NCI-H526 (cell line): Measurements from ENCODE around the gene ITGAL.
"Not testable (repeated sequence)": the region's sequence is repeated elsewhere in the genome, so short reads cannot be mapped to it uniquely, and the experiment has no call there.

ENCODE experiments used
- DNase-seq, 2 experiments: peaks; one replicate each; lab custom pipeline; 2025; lab: John Stamatoyannopoulos, UW

The ITGAL gene

DNA sequence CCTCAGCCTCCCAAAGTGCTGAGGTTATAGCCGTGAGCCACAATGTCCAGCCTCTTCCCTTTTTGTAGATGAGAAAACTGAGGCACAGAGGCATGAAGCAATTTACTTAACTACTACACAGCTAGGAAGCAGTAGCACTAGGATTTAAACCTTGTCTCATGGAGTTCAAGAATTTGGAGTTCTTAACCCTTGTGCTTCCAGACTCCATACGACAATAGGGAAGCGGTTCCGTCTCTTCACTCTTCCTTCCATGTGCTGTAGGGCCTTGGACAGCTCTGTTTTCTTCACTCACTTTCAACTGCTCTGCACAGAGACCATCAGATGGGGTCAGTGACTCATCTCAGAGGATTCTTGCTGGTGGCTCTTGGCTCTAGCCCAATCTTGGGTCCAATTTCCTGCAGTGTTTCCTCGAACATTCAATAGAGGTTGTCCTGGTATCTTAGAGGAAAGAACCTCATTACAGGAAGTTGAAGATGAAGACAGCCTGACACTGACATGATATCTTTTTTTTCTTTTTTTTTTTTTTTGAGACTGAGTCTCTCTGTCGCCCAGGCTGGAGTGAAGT is 19.3 kb downstream of the ITGAL start:
- no peak for DNase-seq

- DNase-seq, result no peak
Measured at GRCh38 chr16:30493941-30494488, 21.5 kb downstream of the ITGAL start.

DNA sequence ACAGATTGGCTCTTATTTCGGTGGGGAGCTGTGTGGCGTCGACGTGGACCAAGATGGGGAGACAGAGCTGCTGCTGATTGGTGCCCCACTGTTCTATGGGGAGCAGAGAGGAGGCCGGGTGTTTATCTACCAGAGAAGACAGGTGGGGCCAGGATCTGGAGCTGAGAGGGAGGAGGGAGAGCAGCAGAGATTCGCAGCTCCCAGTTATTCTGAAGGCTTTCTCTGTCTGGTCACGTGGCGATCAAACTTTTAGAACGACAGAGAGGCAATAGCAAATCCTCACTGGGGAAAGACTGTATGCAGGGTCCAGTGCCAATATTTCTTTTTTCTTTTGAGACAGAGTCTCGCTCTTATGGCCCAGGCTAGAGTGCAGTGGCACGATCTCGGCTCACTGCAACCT is 22.2 kb downstream of the ITGAL start:
- no peak for DNase-seq

- no peak for DNase-seq
Measured at GRCh38 chr16:30499284-30499683, 26.7 kb downstream of the ITGAL start.

DNA sequence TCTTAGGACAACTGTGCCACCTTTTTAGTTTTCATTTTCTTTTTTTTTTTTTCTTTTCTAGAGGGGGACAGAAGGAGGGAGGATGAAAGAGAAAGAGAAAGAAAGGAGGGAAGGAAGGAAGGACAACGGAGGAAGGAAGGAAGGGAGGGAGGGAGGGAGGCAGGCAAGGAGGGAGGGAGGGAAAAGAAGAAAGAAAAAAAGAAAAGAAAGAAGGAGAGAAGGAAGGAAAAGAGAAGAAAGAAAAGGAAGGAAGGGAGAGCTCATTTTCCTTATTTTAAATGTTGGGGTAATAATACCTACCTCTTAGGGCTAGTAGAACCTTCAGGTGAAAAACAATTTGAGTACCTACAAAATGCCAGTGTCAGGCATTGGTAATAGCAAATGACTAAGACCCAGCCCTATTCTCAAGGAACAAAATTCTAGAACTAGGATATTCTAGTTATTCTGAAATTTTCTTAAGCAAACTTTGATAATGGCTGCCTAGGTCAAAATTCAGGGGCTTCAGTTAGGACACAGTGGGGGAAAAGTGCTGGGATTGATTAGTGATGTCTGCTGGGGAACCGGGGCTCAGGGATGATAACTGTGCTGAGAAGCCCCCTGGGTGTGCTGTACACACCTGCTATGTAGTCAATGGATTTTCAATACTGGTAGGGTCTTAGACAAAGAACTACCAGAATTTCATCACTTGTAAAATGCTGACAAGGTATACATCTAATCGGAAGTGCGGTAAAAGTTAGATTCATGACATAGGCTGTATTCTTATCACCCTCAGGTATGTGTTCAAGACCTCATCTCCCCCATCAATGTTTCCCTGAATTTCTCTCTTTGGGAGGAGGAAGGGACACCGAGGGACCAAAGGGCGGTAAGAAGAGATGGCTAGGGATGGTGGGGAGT is 31.1 kb downstream of the ITGAL start:
- no peak for DNase-seq

GRCh38 chr16:30509081-30509765 is 36.7 kb downstream of the ITGAL start:
- no peak for DNase-seq

GRCh38 chr16:30510376-30510938 is 37.9 kb downstream of the ITGAL start:
- no peak for DNase-seq

GRCh38 chr16:30511509-30511908 is 39.0 kb downstream of the ITGAL start:
- no peak for DNase-seq

GRCh38 chr16:30515275-30515674 is 42.7 kb downstream of the ITGAL start:
- no peak for DNase-seq

DNA sequence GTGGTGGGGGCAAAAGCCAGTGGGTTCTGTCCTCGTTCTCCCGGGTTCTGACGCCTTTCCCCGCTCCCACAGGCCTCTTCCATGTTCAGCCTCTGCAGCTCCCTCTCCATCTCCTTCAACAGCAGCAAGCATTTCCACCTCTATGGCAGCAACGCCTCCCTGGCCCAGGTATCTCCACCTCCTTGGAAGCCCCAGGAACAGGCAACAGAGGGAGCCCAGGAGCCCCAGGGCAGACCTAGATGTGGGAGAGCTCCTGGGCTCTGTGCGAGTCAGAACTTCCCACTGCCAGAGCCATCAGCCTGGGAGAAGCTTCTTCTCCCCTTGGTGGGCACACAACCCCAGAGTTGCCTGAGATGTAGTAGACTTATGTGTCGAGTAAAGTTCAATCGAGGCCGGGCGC is 46.0 kb downstream of the ITGAL start:
- no peak for DNase-seq

- no peak for DNase-seq
Measured at GRCh38 chr16:30519120-30520049, 46.8 kb downstream of the ITGAL start.

DNA sequence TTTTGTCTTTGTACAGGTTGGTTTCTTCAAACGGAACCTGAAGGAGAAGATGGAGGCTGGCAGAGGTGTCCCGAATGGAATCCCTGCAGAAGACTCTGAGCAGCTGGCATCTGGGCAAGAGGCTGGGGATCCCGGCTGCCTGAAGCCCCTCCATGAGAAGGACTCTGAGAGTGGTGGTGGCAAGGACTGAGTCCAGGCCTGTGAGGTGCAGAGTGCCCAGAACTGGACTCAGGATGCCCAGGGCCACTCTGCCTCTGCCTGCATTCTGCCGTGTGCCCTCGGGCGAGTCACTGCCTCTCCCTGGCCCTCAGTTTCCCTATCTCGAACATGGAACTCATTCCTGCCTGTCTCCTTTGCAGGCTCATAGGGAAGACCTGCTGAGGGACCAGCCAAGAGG is 48.9 kb downstream of the ITGAL start:
- DNase-seq, result no peak

DNA sequence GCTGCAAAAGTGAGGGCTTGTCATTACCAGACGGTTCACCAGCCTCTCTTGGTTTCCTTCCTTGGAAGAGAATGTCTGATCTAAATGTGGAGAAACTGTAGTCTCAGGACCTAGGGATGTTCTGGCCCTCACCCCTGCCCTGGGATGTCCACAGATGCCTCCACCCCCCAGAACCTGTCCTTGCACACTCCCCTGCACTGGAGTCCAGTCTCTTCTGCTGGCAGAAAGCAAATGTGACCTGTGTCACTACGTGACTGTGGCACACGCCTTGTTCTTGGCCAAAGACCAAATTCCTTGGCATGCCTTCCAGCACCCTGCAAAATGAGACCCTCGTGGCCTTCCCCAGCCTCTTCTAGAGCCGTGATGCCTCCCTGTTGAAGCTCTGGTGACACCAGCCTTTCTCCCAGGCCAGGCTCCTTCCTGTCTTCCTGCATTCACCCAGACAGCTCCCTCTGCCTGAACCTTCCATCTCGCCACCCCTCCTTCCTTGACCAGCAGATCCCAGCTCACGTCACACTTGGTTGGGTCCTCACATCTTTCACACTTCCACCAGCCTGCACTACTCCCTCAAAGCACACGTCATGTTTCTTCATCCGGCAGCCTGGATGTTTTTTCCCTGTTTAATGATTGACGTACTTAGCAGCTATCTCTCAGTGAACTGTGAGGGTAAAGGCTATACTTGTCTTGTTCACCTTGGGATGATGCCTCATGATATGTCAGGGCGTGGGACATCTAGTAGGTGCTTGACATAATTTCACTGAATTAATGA is 49.5 kb downstream of the ITGAL start:
- DNase-seq, result no peak

- DNase-seq, result not testable (repeated sequence)
Measured at GRCh38 chr16:30522702-30523463, 50.3 kb downstream of the ITGAL start.

DNA sequence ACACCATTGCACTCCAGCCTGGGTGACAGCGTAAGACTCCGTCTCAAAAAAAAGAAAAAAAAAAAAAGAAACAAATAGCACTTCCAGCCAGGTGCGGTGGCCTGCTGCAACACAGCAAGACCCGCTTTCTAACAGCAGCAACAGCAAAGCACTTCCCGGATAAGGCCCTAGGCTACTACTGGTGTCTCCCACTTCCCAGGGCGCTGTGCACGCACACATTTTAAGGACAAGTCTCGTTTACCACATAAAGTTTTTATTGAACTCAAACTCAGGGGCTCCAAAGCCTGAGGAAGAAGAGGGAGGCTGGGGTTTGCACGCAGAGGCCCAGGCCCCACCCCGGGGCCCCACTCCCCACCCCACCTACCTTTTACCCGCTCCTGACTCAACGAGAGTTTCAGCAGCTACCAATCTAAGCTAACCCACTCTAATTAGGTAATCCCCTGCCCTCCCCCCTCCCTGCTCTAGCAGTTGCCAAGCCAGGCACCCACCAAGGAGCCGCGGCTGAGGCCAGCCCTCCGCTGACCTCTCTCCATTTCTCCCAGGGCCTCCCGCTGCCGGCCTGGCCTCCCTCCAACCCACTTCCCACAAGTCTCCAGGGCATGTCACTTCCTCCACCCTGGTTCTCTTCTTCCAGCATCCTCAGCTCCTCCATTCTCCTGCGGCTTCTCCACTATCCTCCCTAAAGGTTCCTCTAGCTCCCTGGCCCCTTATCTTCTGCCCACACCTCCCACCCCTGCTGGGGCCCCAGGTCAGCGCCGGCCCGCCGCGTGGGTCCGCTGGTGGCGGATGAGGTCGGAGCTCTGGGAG is 51.4 kb downstream of the ITGAL start:
- DNase-seq, result no peak

DNA sequence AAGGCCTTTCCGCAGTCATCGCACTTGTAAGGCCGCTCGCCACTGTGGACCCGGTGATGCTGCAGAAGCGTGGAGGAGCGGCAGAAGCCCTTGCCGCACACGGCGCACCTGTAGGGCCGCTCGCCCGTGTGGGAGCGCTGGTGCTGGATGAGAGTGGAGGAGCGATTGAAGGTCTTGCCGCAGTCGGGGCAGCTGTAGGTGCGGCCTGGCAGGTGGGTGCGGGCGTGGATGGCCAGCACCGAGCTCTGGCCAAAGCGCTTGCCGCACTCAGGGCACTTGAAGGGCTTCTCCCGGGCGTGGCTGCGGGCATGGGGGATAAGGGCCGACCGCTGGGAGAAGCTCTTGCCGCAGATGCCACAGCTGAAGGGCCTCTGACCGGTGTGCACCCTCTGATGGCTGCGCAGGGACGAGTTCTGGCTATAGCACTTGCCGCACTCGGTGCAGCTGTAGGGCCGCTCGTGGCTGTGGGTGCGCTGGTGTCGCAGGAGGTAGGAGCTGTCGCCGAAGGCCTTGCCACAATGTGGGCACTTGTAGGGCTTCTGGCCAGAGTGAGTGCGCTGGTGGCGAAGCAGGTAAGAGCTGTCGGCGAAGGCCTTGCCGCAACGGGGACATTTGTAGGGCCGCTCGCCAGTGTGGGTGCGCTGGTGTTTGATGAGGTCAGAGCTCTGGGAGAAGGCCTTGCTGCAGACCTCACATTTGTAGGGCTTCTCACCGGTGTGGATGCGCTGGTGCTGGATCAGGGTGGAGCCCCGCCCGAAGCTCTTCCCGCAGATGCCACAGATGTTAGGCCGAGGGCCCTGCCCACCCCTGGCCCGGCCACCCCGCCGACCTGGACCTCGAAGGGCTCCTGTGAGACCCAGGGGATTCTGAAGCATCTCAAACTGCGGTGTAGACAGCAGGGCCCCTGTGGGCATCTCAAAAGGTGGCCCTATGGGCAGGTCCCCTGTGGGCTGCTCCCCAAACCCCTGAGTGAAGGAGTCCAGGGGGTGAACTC is 52.3 kb downstream of the ITGAL start:
- no peak for DNase-seq

- no peak for DNase-seq
Measured at GRCh38 chr16:30525844-30526136, 53.2 kb downstream of the ITGAL start.
